B cell (primary cell): ENCODE measurements around the gene ITGAE. TPM values are rescaled to one million over a fixed set of nuclear protein-coding genes. Genes with fewer than 3 reads are reported as not detected.

Experiments used
- ATAC-seq: fragments of 200-7000 bp; cut with Tn5 transposase; one replicate; pipeline ENCODE4 v1.10.0; 2021; ENCODE audit warnings: low read depth, mild to moderate bottlenecking, moderate number of reproducible peaks, moderate library complexity
- CTCF ChIA-PET: fragments of 350-600 bp; sonication (Branson Sonifier 250); formaldehyde crosslinking; loops from one replicate; lab custom pipeline; 2021; ENCODE audit warnings: antibody characterized with exemption, inconsistent platforms; lab: Charles Lee
- POLR2A ChIA-PET: fragments of 350-600 bp; sonication (Branson Sonifier 250); formaldehyde crosslinking; loops from one replicate; lab custom pipeline; 2021; ENCODE audit warnings: antibody characterized with exemption; lab: Charles Lee
- DNase-seq: peaks from one replicate; pipeline ENCODE4 v3.0.0; 2013
- H2AFZ ChIP-seq: 2 replicates; pipeline ENCODE4 v1.6.1; 2012; ENCODE audit warnings: mild to moderate bottlenecking, low read depth, low read length; ENCODE audit not compliant: insufficient read depth, poor library complexity, severe bottlenecking
- H3K27ac ChIP-seq, 2 donors: 1 replicate in 1 of 2; 2 replicates in 1 of 2; pipeline ENCODE4 v1.5.1; 2012 to 2013; ENCODE audit warnings: low read length in 2 of 2, mild to moderate bottlenecking in 2 of 2, moderate library complexity in 1 of 2
- H3K27me3 ChIP-seq, 4 experiments: fragments of 200-600 bp in 1 of 4; sonication (generic) in 1 of 4; replicated peaks in 1 of 4; 1 replicate in 2 of 4; 2 replicates in 2 of 4; pipeline versions ENCODE4 v1.6.1 to v1.7.0; 2013 to 2016; ENCODE audit warnings: low read length in 3 of 4, mild to moderate bottlenecking in 2 of 4, mixed read lengths in 1 of 4, moderate library complexity in 1 of 4; ENCODE audit not compliant: insufficient read depth in 4 of 4, control insufficient read depth in 3 of 4; ENCODE audit errors: control extremely low read depth in 1 of 4
- H3K36me3 ChIP-seq, 2 experiments: replicated peaks in 1 of 2; 1 replicate in 1 of 2; 2 replicates in 1 of 2; pipeline versions ENCODE4 v1.6.1 to v1.7.1; 2013; ENCODE audit warnings: low read length in 1 of 2; ENCODE audit not compliant: insufficient read depth in 2 of 2, control insufficient read depth in 1 of 2; ENCODE audit errors: control extremely low read depth in 1 of 2, extremely low read depth in 1 of 2
- H3K4me1 ChIP-seq, 2 donors: fragments of 200-600 bp in 1 of 2; sonication (generic) in 1 of 2; 1 replicate in 1 of 2; 2 replicates in 1 of 2; pipeline versions ENCODE4 v1.5.1 to v1.6.1; 2013 to 2017; ENCODE audit warnings: low read length in 2 of 2; ENCODE audit not compliant: control insufficient read depth in 2 of 2, insufficient read depth in 2 of 2
- H3K4me2 ChIP-seq: replicated peaks from 2 replicates; pipeline ENCODE3; 2012; ENCODE audit warnings: mild to moderate bottlenecking, low read depth, low read length; ENCODE audit not compliant: poor library complexity, severe bottlenecking
- H3K4me3 ChIP-seq, 5 experiments: fragments of 200-600 bp in 1 of 5; sonication (generic) in 1 of 5; 1 replicate in 3 of 5; 2 replicates in 2 of 5; pipeline versions ENCODE4 v1.5.1 to v1.7.0; 2011 to 2016; ENCODE audit warnings: low read length in 4 of 5, mild to moderate bottlenecking in 4 of 5, low read depth in 2 of 5, control low read depth in 1 of 5, moderate library complexity in 1 of 5; ENCODE audit not compliant: insufficient read depth in 1 of 5; ENCODE audit errors: control extremely low read depth in 1 of 5, extremely low read depth in 1 of 5
- H3K79me2 ChIP-seq: fragments of 200-600 bp; sonication (generic); one replicate; pipeline ENCODE4 v1.6.0; 2016; ENCODE audit warnings: low read length; ENCODE audit not compliant: control insufficient read depth, insufficient read depth
- H3K9ac ChIP-seq: fragments of 200-600 bp; sonication (generic); 2 replicates; pipeline ENCODE4 v1.6.1; 2017; ENCODE audit warnings: mild to moderate bottlenecking, low read length, moderate library complexity
- H3K9me3 ChIP-seq, 3 donors: one replicate each; pipeline versions ENCODE4 v1.6.1 to v1.7.1; 2013; ENCODE audit warnings: low read length in 2 of 3; ENCODE audit not compliant: control insufficient read depth in 2 of 3, insufficient read depth in 1 of 3; ENCODE audit errors: control extremely low read depth in 1 of 3
- H4K20me1 ChIP-seq: 2 replicates; pipeline ENCODE4 v1.6.0; 2012; ENCODE audit warnings: mild to moderate bottlenecking, low read length; ENCODE audit not compliant: insufficient read depth, control insufficient read depth, poor library complexity, severe bottlenecking
- H3K27ac Mint-ChIP-seq: one replicate; pipeline ENCODE4 v1.8.0; 2021; ENCODE audit warnings: mixed read lengths
- H3K27me3 Mint-ChIP-seq: one replicate; pipeline ENCODE4 v1.8.0; 2021; ENCODE audit warnings: mixed read lengths
- H3K4me1 Mint-ChIP-seq: one replicate; pipeline ENCODE4 v1.8.0; 2021; ENCODE audit warnings: mixed read lengths
- H3K4me3 Mint-ChIP-seq: one replicate; pipeline ENCODE4 v1.8.0; 2021; ENCODE audit warnings: mixed read lengths
- H3K9me3 Mint-ChIP-seq: one replicate; pipeline ENCODE4 v1.8.0; 2022; ENCODE audit warnings: mixed read lengths; ENCODE audit not compliant: insufficient read depth
- CTCF ChIP-seq: fragments of 200-600 bp; IDR thresholded peaks from one replicate; pipeline ENCODE4 v1.8.0; 2022; ENCODE audit warnings: antibody characterized with exemption, mild to moderate bottlenecking
- EZH2 ChIP-seq: IDR thresholded peaks from 2 replicates; pipeline ENCODE4 v1.6.1; 2012; ENCODE audit warnings: borderline replicate concordance, low read depth, mild to moderate bottlenecking, moderate library complexity, low read length; ENCODE audit not compliant: insufficient read depth, poor library complexity, severe bottlenecking
- WGBS: methylation state at CpG from one replicate; pipeline ENCODE4 v1.1.5; 2013; ENCODE audit warnings: missing lambda C conversion rate; ENCODE audit not compliant: insufficient coverage; 5-methylcytosine and 5-hydroxymethylcytosine counted together
- intact Hi-C: fragments of 100-400 bp; cut with micrococcal nuclease; formaldehyde crosslinking; loops from one replicate; pipeline ENCODE4 v1.10.0; 2022
- polyA plus RNA-seq: library from polyadenylated mRNA; depleted of rRNA; stranded (reverse); fragments of >200 nt; gene quantifications from 2 replicates; pipeline ENCODE4 v1.2.3, GENCODE V29; 2012
- total RNA-seq, 2 donors: library from RNA; stranded (reverse); fragments of 120-200 nt in 1 of 2; gene quantifications; 1 replicate in 1 of 2; 2 replicates in 1 of 2; pipeline versions ENCODE4 v1.2.3 to v1.2.4, GENCODE V29; 2013 to 2022

The ITGAE gene
- total and polyA plus RNA-seq, 2 donors (not counting 1 experiment from before 2014, with no cell fraction given): 48.2 to 95.6 TPM

GRCh38 chr17:3848229-3848835 is 47.3 kb upstream of the ITGAE start:
- intact Hi-C loops: loop anchor here (5.0 kb wide), 2 partner anchors 294 to 519 kb away; partner anchors contain the start of genes CYB5D2, UBE2G1 and ZZEF1
- Histone ChIP-seq H3K9me3 (no peaks in the 10 kb centered on the region), H4K20me1 (peaks cover 19% of the 10 kb centered on the region), H3K27ac (no peak overlapping the region), H3K4me2 (no peak overlapping the region), H3K36me3 (no peaks in the 10 kb centered on the region), H3K4me1 (peaks cover 10 to 20% of the 10 kb centered on the region in 2 donors), H2AFZ (no peak overlapping the region), H3K27me3 (no peaks in the 10 kb centered on the region), H3K9ac (no peak overlapping the region), H3K4me3 (no peak overlapping the region), H3K79me2 (peaks cover 28% of the 10 kb centered on the region)
- Mint-ChIP-seq H3K9me3 (no peaks in the 10 kb centered on the region), H3K4me3 (no peak overlapping the region), H3K27ac (no peak overlapping the region), H3K27me3 (peaks cover 10% of the 10 kb centered on the region), H3K4me1 (peaks cover 22% of the 10 kb centered on the region)
- DNase-seq: no peak
- no peak for TF ChIP-seq CTCF
- no peak for TF ChIP-seq EZH2
- no peak for ATAC-seq
- POLR2A ChIA-PET: interaction anchor here (0.7 kb wide), 1 partner anchor 166 kb away, joined by 4 read pairs; no protein-coding TSS in a partner anchor
- WGBS: 85% methylated on average over 3 of the region's 9 CpGs
- CTCF ChIA-PET: interaction anchor here (0.7 to 7.8 kb wide), 3 partner anchors 113 to 813 kb away, joined by 3 to 101 read pairs (median 56); no protein-coding TSS in a partner anchor

- no peaks in the 10 kb centered on the region for H3K9me3 ChIP-seq
- H3K9ac ChIP-seq: no peak overlapping the region
- WGBS: 96% methylated on average over 7 of the region's 9 CpGs
- peaks cover 37% of the 10 kb centered on the region for H3K79me2 ChIP-seq
- ATAC-seq: no peak
- H2AFZ ChIP-seq: no peak overlapping the region
- peaks cover 10 to 20% of the 10 kb centered on the region in 2 donors for H3K4me1 ChIP-seq
- Mint-ChIP-seq H3K9me3 (no peaks in the 10 kb centered on the region), H3K4me3 (peak overlapping the region; percentile 27), H3K27me3 (peaks cover 5% of the 10 kb centered on the region), H3K4me1 (peaks cover 22% of the 10 kb centered on the region), H3K27ac (no peak overlapping the region)
- H3K4me3 ChIP-seq: no peak overlapping the region
- H3K27ac ChIP-seq: no peak overlapping the region
- ChIA-PET CTCF (interaction anchor here (0.8 to 7.8 kb wide), 13 partner anchors 10 to 227 kb away, joined by 3 to 101 read pairs (median 18); partner anchors contain the start of gene CAMKK1), POLR2A (interaction anchor here (0.5 to 1.7 kb wide), 3 partner anchors 67 to 312 kb away, joined by 3 to 9 read pairs (median 3); no protein-coding TSS in a partner anchor)
- H4K20me1 ChIP-seq: peaks cover 25% of the 10 kb centered on the region
- intact Hi-C loops: loop anchor here (2.0 to 5.0 kb wide), 3 partner anchors 58 to 520 kb away; partner anchors contain the start of genes CYB5D2, UBE2G1 and ZZEF1
- H3K4me2 ChIP-seq: no peak overlapping the region
- no peak for TF ChIP-seq CTCF
- no peak for TF ChIP-seq EZH2
- no peaks in the 10 kb centered on the region for H3K27me3 ChIP-seq
- no peak for DNase-seq
- H3K36me3 ChIP-seq: peaks cover 0 to 7% of the 10 kb centered on the region in 2 experiments
Measured at GRCh38 chr17:3847165-3847670, 46.2 kb upstream of the ITGAE start.
